GM18508 (cell line): ENCODE measurements around the gene PEAR1.

Experiments used
- ATAC-seq: cut with Tn5 transposase; IDR thresholded peaks from one replicate; pipeline ENCODE4 v1.9.1; 2021; ENCODE audit warnings: moderate number of reproducible peaks; ENCODE audit not compliant: insufficient read depth, unreplicated experiment

PEAR1 gene

DNA sequence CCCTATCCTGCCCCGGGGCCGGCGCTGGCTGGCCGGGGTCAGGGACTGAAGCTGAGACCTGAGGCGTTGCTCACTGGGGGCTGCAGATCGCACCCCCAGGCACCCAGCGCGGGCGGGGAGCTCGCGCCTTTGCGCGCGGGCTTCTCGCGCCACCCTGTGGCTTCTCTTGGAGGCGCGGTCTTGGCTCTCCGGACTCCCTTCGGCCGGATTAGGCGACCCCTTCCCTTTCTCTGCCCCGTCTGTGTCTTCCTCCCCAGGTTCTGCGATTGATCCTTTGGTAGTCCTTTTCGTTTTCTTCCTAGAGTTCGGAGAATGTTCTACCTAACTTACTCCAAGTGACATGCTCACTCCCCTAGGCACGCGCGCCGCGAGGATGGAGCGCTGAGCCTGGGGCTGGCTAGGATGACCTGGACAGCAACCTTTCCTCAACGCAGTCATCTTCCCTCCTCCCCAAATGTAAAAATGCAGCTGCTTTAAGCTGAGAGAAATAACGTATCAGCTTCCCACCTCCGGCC lies 33.3 kb upstream of the PEAR1 start:
- ATAC-seq, result no peak

DNA sequence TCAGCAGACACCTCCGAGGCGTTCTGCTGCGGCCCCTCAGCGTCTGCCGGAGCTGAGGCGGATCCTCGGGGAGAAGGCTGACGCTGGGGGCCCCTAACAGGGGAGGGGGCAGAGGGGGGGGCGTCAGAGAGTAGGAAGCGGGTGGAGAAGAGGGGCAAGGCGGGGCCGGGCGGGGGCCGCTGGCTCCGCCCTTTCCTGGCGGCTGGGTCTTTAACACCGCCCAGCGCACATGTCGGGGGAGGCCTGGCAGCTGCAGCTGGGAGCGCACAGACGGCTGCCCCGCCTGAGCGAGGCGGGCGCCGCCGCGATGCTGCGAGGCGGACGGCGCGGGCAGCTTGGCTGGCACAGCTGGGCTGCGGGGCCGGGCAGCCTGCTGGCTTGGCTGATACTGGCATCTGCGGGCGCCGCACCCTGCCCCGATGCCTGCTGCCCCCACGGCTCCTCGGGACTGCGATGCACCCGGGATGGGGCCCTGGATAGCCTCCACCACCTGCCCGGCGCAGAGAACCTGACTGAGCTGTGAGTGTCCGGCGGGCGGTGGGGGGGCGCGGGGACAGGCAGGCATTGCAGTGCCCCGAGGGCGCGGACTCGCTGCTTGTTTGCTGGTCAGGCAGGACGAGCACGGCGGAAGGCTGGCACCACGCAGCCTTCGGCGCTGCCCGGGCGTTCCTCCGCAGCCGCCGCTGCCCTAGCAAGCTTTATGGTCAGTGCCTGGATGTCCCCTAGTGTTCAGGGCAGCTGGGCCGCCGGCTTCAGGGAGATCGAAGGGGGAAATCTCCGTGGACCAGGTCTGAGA lies 32.7 kb upstream of the PEAR1 start, which contains the start of gene NTRK1:
Gene NTRK1 (plus strand): TSS at position 238 of the 796 bp plus-strand sequence. CDS start 70 bp downstream, at position 308.
- ATAC-seq, result no peak

DNA sequence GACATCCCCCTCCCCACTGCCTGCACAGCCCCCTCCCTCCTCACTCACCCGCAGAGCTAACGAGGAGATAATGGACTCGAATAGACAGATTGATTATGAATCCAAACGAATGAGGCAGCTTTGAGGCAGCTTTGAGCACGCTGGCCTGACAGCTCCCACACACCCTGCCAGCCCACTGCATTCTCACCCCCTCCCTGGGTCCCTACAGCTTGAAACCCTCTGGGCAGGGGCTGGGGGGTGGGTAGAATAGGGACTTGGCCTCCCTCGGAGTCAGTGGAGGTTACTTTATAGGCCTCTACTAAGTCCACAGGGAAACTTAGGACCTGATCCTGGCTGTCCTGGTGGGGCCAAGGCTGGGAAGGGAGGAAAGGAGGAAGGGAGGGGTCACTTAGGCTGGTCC lies 30.9 kb upstream of the PEAR1 start:
- no peak for ATAC-seq

DNA sequence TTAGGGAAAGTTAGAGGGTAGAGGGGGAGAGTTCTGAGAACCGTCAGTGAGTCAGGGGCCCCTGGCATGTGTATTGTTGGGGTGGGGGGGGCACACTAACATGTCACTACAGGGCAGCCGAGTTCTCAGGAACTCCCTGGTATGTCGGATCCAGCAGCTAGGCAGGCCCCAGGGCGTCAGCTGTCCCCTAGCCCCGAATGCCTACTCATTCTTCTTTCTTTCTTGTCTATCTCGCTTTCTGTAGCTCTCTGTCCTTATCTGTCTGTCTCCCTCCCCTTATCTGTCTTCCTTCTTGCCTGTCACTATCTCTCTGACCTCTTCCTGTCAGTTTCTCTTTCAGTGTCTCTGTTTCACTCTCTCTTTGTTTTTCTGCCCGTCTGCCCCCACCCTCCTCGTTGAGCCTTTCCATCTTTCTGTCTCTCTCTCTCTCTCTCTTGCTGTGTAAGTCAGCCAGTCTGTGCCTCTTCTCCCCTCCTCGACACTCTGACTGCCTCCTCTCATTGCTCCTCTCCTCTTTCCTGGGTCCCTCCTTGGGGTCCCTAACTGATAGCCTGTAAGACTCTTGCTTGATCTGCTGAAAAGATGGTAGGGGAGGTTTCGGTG lies 30.4 kb upstream of the PEAR1 start:
- no peak for ATAC-seq

DNA sequence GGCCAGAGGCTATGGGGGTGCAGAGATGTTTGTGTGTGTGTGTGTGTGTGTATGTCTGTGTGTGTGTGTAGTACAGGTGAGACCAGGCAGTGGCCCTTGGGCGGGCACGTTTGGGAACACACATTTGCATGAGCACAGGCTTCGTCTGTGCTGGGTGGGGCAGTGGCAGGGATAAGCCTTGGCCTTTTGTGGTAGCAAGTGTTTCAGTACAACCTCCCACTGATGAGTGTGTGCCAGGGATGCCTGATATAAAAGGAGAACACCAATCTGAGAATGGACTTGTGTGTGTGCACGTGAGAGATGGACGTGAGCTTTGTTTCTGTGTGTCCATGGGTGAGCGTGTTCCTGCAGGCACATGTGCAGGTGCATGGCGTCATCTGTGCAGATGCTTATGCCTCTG lies 29.9 kb upstream of the PEAR1 start:
- ATAC-seq, result no peak

DNA sequence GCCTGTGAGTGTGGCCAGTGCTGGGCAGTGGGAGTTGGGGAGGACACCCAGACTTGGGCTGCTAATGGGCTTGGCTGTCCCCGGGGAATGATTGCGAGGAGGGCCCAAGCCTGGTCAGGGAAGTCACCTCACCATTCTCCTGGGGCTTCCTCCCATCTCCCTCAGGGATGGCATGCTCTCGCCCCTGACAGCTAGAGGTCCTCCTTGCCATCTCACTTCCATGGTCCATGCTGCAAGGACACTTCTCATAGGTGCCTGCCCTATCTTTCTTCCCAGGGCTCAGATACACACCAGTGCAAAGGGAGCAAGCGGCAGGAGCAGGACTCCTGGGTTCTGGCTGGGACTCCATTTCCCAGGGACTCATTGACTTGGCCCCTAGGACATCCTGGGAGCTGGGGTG lies 28.7 kb upstream of the PEAR1 start:
- ATAC-seq, result no peak

DNA sequence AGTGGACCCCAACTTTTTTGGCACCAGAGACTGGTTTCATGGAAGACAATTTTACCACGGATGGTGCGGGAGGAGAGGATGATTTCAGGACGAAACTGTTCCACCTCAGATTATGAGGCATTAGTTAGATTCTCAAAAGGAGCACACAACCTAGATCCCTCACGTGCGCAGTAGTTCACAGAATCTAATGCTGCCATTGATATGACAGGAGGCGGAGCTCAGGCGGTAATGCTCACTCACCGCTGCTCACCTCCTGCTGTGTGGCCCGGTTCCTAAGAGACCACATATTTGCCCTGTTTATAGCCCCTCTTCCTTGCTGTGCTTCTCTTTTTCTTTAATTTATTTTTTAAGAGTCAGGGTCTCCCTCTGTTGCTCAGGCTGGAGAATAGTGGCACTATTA lies 28.3 kb upstream of the PEAR1 start:
- ATAC-seq, result no peak

DNA sequence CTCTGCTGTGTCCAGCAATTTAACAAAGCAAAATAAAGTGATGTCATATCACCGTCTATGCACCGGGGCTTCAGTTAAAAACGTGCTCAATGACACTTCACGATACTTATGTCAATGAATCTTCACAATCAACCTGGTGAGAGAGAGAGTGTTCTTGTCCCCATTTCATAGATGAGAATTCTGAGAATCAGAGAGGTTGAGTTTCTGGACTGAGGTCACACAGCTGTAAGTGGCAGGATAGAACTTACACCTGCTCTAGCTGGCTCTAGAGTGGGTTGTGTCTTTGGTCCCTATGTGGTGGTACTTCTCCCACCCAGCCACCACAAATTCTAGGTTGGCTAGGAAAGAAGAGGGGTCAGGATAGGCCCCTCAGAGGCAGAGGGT lies 27.7 kb upstream of the PEAR1 start:
- ATAC-seq, result no peak

DNA sequence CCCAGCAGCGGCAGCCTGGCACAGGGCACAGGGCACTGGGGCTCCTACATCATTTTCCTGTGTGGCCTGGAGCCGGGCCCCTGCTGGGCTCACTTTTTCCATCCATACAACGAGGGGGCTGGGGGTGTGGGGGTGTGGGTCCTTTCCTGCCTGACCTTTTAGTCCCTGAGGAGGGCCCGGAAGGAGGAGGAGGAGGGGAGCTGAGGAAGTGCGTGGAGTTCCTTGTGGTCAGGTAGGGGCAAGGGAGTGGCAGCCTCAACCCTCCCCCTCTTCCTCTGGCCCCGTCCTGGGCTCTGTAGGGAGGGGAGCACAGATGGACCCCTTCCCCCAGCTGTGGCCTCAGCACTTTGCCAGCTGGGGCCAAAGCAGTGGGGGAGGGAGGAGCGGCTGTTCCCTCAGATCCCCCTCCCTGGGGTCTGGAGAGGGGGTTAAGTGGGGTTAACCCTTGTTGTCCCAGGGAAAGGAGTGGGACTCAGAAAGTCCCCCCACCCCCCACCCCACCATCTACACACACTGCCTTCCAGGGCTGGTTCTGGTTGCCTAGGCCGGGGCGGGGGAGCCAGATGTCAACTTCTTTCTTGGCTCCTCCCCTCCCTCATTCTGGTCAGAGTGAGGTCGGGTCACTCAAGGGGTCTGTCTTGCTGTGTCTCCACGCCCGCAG lies 27.1 kb upstream of the PEAR1 start:
- no peak for ATAC-seq

DNA sequence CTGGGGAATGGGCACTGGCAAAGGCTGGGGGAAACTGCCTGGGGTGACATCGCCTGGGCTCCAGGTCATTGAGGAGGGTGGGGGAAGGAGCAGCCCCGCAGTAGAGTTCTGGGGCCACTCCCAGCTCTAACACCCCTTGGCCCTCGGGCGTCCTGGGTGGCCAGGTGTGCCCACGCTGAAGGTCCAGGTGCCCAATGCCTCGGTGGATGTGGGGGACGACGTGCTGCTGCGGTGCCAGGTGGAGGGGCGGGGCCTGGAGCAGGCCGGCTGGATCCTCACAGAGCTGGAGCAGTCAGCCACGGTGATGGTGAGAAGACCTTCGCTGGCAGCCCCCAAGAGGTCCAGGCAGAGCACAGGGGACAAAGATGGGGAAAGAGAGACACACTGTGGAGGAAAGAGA lies 25.2 kb upstream of the PEAR1 start:
- ATAC-seq, result no peak

DNA sequence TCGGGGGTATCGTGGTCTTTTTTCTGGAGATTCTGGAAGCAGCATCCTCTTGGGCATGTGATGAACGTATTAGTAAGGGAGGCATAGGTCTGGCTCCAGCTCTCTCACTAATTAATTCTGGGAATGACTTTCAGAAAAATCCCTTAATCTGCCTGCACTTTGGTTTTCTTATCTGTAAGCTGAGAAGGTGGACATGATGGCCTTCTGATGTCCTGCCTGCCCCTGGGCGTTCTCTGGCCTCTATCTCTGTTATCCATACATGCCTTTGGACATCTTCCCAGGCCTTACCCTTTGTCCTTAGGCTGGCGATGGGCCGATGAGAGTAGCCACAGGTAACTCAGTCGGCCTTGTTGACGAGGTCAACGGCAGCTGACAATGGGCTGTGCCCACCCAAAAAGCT lies 24.1 kb upstream of the PEAR1 start:
- ATAC-seq, result no peak

DNA sequence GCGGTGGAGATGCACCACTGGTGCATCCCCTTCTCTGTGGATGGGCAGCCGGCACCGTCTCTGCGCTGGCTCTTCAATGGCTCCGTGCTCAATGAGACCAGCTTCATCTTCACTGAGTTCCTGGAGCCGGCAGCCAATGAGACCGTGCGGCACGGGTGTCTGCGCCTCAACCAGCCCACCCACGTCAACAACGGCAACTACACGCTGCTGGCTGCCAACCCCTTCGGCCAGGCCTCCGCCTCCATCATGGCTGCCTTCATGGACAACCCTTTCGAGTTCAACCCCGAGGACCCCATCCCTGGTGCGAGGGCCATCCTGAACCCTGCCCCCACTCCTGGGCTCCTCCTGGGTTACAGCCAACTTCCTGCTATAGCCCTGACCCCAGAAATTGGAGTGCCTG lies 19.9 kb upstream of the PEAR1 start:
- ATAC-seq, result no peak

DNA sequence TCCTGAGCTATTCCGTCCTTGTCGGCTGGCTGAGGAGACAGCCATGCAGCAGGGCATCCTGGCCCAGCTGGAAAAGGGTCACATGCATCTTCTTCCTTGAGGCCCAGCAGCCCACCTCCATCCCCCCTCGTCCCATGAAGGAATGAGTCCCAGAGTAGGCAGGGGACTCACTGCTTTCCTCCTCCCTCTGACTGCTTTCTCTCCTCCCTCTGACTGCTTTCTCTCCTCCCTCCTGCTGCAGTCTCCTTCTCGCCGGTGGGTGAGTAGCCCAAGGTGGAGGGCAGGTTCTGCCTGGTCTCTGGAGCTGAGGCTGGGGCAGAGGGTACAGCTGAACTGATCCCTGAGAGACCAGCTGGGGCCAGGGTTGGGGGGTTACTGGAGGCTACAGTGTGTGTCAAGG lies 19.4 kb upstream of the PEAR1 start:
- no peak for ATAC-seq

DNA sequence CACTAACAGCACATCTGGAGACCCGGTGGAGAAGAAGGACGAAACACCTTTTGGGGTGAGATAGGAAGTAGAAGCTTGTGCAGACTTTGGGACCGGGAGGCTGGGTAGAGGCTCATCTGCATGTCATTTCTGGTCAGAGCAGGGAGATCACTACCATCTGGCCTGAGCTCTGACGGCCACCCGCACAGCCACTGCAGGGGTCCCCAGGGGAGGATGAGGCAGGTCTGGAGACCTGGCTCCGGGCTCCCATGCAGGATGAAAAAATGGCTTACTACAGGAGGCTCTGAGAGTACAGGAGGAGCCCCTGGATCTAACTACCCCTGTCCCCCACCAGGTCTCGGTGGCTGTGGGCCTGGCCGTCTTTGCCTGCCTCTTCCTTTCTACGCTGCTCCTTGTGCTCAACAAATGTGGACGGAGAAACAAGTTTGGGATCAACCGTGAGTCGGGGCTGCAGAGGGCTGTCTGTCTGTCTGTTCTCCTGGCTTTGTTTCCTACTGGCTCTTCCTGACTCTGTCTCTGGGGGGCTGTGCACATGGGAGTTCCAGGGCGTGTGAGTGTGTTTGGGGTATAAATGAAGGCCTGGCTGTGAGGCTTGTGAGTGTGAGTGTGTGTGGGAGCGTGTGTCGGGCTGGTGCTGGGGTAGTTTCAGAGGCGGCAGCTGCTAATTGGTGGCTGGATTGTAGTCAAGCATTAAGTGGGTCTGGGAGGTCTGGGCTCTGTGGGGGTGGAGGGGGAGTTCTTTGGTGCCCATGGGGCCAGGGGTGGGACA lies 18.8 kb upstream of the PEAR1 start:
- ATAC-seq, result no peak

DNA sequence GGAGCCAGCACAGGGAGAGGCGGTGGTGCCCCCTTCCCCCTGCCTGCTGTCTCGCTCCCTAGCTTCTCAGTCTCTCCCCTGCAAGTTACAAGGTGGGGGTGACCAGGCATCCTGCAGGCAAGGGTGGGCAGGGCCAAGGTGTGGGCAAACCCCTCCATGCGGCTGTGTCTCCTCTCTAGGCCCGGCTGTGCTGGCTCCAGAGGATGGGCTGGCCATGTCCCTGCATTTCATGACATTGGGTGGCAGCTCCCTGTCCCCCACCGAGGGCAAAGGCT lies 18.2 kb upstream of the PEAR1 start:
- no peak for ATAC-seq

DNA sequence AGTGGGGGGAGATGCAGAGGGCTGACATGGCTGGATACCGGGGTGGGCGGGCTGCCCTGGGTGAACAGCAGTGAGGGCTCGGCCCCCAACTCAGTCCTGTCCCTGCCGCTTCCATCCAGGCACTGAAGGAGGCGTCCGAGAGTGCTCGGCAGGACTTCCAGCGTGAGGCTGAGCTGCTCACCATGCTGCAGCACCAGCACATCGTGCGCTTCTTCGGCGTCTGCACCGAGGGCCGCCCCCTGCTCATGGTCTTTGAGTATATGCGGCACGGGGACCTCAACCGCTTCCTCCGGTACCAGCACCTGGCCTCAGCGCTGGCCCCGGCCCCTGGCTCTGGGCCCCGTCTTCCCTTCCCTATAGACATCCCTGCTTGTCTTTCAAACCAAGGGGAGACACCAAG lies 17.2 kb upstream of the PEAR1 start:
- ATAC-seq, result no peak

DNA sequence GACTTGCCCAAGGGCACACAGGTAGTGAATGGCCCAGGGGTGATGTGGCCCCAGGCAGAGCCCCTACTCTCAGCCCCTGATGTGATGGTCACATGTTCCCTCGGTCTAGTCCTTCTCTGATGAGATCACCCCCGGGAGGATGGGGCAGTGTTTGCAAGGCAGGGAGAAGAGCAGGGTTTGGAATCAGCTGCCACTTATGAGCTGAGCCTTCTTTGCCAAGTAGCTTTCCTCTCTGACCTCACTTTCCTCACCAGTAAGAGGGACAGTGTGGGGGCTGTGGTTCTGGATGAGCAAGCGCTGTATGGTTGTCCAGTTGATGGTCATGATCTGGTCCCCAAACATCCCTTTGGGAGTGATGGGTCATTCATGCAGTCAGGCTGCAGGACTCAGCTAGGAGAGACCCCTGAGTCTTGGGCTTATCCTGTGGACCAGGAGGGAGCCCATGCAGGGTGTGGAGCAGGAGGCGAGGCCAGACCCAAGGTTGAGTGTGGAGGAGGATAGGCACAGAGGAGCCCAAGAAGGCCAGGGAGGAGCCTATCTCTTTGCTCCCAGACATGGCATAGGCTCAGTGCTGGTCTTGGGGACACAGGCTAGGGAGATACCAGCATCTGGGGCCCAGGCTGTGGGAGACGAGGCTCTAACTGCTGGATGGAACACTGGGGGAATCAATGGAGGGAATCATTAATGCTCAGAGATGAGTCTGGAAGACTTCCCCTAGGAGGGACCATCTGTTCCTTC lies 15.9 kb upstream of the PEAR1 start:
- no peak for ATAC-seq

DNA sequence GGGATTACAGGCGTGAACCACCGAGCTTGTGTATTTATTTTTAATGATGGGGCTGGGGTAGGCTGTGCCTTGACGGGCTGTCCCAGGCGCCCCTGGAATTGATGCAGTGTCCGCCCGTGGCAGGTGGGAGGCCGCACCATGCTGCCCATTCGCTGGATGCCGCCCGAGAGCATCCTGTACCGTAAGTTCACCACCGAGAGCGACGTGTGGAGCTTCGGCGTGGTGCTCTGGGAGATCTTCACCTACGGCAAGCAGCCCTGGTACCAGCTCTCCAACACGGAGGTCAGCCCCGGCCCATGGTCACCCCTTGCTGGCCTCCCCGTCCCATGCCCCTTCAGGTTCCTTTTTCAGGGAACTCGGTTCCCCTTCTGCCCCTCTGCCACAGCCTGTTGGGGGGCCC lies 13.6 kb upstream of the PEAR1 start:
- no peak for ATAC-seq

DNA sequence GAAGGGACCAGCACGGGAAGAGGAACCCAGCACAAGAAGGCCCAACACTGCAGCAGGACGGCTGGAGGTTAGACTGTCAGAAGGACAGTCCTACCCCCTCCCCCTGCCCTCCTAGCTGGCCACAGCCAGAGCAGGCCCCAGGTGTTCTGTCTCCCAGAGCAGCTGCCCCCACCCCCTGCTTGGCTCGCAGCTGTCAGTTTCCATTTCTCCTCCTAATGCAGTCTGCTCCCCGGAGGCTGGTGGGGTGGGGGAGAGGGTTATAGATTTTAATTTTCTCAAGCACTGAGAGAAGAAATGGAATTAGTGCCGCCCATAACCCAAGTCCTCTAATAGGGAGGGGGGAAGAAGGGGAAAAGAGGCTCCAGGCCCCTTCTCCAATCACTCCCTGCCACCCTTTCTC lies 13.0 kb upstream of the PEAR1 start:
- ATAC-seq, result no peak

DNA sequence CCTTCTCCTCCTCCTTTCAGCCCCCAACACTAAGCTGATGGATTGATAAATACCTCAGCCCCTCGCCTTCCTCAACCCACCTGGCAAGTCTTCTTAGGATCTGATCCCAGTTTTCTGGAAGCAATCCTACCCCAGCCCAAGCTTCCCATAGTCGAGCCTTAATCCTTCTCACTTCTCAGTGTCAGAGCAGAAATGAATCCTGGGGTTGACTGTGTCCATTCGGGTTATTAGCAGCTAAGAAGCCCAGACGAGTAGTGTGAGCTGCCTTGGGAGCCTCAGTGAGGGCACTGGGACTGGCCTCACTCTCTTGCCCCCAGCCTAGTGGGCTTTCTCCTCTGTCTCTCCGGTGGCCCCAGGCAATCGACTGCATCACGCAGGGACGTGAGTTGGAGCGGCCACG lies 12.4 kb upstream of the PEAR1 start:
- no peak for ATAC-seq
